Frontal cortex (tissue), 4 donors: Measurements from ENCODE around the gene FBXO24. TPM values are rescaled to one million over a fixed set of nuclear protein-coding genes. Genes with fewer than 3 reads are reported as not detected.
A peak's percentile ranks its signal among the peaks of the same experiment; 100 is the strongest.

Experiments used
- DNase-seq, 2 donors: peaks; one replicate each; pipeline ENCODE4 v3.0.0; 2012; ENCODE audit warnings: low spot score in 2 of 2
- FAIRE-seq: peaks from 2 replicates; lab custom pipeline; 2012; peaks lifted over from hg19 to GRCh38; lab: Jason Lieb, UNC
- total RNA-seq: library from RNA; depleted of rRNA; stranded (reverse); fragments of >200 nt; gene quantifications from one replicate; pipeline ENCODE4 v1.2.3, GENCODE V29; 2014
- donor health status: control.
- donor health status: control.
- donor health status: control.

Gene FBXO24
- total RNA-seq, 1 donor from 2014 or later = 0.41 TPM

DNA sequence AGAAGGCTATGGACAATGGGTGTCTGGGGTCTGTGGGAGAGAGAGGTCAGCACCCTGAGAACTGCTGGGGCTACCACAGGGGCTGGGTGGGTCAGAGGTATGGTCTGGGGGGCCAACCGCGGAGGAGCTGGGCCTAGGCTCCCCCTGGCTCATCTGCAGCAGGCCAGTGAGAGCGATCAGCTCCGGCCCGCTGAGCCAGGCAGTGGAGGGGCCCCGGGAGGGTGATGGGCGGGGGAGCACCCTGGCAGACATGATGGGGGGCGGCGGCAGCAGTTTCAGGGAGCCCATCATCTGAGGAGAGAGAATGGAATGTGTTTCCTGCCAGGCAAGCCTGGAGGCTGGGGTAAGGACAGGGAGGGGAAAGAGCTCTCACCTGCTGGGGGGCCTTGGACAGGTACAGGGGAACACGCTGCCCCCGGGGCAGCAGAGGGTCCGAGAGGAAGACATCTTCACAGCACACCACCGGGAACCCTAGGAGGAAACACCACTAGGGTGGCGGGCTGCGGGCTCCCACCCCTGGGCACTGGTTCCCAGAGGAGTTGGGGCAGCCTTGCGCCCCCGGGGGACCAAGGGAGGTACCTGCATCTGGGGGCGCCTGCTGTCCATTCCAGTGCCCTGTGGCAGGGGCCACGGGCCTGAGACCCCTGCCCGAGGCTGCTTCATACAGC lies 13.7 kb upstream of the FBXO24 start:
- no peak for DNase-seq
- no peak for FAIRE-seq

DNA sequence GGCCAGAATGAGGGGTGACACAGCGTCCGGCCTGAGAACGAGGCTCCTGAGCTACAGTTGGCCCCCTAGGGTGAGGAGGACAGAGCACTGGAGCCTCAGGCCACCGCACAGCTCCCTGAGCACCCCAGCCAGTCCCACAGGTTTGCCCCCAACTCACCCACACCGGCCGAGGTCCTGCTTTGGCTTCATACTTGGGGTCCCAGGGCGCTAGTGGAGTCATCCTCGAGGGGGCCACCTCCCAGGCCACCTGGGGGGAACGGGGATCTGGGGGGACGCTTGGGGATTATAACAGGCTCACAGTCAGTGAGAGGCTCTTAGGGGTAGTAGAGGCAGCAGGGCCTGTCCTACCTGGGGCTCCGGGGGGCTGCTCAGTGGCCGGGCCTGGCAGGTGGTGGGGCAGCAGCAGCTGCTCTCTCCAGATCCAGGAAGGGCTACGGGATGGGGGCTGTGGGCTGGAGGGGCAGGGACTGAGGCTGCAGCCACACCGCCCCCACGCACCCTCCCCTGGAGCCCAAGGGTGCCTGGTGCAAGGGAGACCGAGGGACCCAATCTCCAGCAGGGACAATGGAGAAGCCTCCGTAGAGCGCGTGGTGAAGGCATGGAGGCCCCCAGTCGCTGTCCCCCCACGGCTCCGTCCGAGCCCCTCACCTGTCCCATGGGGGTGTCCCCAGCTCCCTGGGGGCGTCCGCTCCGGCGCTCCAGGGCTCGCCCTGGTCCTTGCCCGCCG lies 13.0 kb upstream of the FBXO24 start:
- FAIRE-seq = no peak

DNA sequence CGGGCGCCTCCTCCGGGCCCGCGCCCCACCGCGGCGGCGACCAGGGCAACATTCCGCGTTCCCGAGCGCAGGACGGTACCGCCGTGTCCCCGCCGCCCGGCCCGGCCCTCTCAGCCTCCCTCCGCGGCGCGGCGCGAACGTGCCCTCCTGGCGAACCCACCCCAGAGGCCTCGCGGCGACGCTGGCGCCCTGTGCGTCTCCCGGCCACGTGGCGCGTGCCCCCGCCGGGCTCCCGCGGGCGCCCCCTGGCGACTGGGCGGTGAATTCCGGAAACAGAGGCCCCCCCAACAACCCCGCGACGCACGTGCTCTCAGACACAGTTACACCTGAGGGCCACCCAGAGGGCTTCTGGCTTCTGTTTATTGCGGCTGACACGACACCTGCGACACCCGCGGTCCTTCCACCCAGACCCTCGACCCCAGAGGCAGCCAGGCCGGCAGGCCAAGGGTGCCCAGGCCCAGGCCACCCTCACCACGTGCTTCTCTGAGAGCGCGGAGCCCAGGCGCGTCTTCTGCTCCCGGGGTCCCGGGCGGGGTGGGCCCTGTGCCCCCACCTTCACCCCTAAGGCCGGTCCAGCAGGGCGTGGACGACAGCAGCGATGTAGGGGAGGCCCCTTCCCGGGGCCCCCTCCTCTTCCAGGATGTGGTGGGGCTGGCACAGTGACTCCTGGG lies 12.3 kb upstream of the FBXO24 start, which contains the start of gene SAP25:
SAP25 (minus strand) TSS at position 210 of the 671 bp plus-strand sequence; CDS start at position 52, 158 bp downstream.
- no peak for DNase-seq
- no peak for FAIRE-seq

More for the DNA sequence above, 13.0 kb upstream of the FBXO24 start:
- no peak for DNase-seq

- DNase-seq = no peak
- FAIRE-seq = no peak
These were observed 11.5 kb upstream of the FBXO24 start for GRCh38 chr7:100574362-100575205.

- no peak for DNase-seq
- FAIRE-seq = no peak
These were observed 10.9 kb upstream of the FBXO24 start for GRCh38 chr7:100575206-100575631.

GRCh38 chr7:100575746-100576383 lies 10.3 kb upstream of the FBXO24 start:
- FAIRE-seq = no peak
- DNase-seq = no peak

- FAIRE-seq (no peak), DNase-seq (no peak)
These were observed 9.6 kb upstream of the FBXO24 start for GRCh38 chr7:100576384-100576993.

GRCh38 chr7:100577103-100577502 lies 9.0 kb upstream of the FBXO24 start:
- no peak for DNase-seq
- no peak for FAIRE-seq

- no peak for FAIRE-seq
- no peak for DNase-seq
These were observed 8.6 kb upstream of the FBXO24 start for GRCh38 chr7:100577507-100577906.

- FAIRE-seq (no peak), DNase-seq (no peak)
These were observed 7.6 kb upstream of the FBXO24 start for GRCh38 chr7:100578246-100579183.

DNA sequence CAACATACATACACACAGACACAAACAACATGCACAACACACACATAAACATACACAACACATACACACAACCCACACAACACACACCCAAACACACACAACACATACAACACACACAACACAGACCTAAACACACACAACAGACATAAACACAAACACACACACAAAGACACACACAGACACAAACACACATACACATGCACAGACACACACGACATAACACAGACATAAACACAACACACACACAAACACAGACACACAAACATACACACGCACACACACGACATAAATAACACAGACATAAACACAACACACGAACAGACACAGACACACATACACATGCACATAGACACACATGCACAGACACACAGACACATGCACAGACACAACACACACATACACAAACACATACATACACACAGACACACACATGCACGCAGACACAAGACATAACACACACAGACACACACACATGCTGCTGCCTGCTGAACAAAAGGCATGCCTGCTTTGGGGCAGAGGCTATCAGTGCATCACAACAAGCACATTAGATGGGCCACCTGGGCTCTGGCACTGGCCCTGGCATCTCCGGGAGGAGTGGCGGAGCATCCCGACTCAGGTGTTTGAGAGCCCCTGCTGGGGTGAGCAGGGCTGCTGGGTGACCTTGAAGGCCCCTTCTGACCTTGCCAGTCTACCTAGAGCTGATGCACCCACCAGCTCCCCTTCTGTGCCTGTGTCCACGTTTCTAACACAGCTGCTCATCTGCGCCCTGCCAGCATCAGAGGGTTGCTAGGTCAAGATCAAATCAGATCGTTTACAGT lies 5.5 kb upstream of the FBXO24 start:
- FAIRE-seq (no peak), DNase-seq (no peak)

GRCh38 chr7:100582041-100582579 lies 4.0 kb upstream of the FBXO24 start:
- DNase-seq (no peak), FAIRE-seq (no peak)

GRCh38 chr7:100582650-100583049 lies 3.5 kb upstream of the FBXO24 start:
- no peak for FAIRE-seq
- DNase-seq = no peak

DNA sequence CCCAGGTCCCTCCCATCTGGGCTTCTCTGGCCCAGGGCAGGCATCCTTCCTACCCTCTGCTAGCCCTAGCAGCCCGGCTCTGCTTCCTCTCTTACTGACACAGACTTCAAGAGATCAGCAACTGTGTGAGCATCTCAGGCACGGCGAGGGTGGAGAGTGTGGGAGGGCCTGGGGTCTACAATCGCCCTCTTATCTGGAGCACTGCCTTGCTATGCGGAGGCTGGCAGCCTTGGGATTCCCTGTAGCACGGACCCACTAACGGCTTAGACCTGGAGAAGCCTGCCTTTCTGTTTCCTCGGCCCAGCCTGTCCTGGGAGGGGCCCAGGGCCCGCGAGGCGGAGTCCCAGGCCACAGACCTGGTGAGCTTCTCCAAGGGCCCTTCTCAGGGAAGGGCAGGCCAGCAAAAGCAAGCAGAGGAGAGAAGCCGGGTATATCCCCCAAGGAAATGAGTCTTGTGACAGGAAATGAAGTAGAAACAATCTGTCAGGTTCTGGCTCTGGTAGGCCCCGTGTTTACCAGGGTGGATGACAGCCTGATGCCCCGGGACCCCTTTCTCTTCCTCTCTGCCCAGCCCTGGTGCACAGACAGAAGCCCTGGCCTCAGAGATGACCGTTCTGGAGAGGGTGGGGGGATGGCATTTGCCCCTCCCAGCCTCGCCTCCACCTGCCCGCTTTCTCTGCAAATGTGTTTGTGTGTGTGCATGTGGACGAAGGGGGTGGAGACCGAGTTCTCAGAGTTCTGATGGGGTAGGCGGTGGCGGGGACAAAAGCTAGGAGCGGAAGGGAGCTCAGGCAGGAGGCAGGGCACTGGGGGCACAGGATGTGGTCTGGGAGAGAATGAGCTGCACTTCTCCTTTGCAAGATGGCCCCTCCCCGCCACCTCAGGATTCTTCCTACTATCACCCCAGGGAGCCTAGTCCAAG lies 2.7 kb upstream of the FBXO24 start:
- FAIRE-seq (no peak), DNase-seq (peak in 1 of 2 donors; percentile 51)

- no peak for FAIRE-seq
- DNase-seq = peak in 1 of 2 donors; percentile 33
These were observed 2.0 kb upstream of the FBXO24 start for GRCh38 chr7:100584054-100584682.
